Mucosa of rectum (tissue), 2 donors: ENCODE data around the gene LRRC10B.

Experiments used
- H3K27ac ChIP-seq, 2 donors: one replicate each; pipeline ENCODE4 v1.7.0; 2013; ENCODE audit warnings: inconsistent platforms in 2 of 2, low read depth in 2 of 2, low read length in 2 of 2
- H3K27me3 ChIP-seq, 2 donors: one replicate each; pipeline ENCODE4 v1.7.0; 2013; ENCODE audit warnings: low read length in 2 of 2; ENCODE audit not compliant: control insufficient read depth in 2 of 2, insufficient read depth in 2 of 2
- H3K36me3 ChIP-seq, 2 donors: one replicate each; pipeline ENCODE4 v1.7.0; 2013; ENCODE audit warnings: low read length in 2 of 2; ENCODE audit not compliant: control insufficient read depth in 2 of 2, insufficient read depth in 2 of 2
- H3K4me1 ChIP-seq, 2 donors: one replicate each; pipeline ENCODE4 v1.7.0; 2013; ENCODE audit warnings: low read length in 2 of 2, mild to moderate bottlenecking in 1 of 2; ENCODE audit not compliant: control insufficient read depth in 2 of 2, insufficient read depth in 2 of 2
- H3K4me3 ChIP-seq, 2 donors: one replicate each; pipeline ENCODE4 v1.7.0; 2013; ENCODE audit warnings: low read length in 2 of 2
- H3K9ac ChIP-seq, 2 donors: one replicate each; pipeline ENCODE4 v1.7.0; 2013; ENCODE audit warnings: low read length in 2 of 2, low read depth in 1 of 2, mild to moderate bottlenecking in 1 of 2
- H3K9me3 ChIP-seq, 2 donors: one replicate each; pipeline ENCODE4 v1.7.0; 2013; ENCODE audit warnings: low read length in 2 of 2; ENCODE audit not compliant: control insufficient read depth in 2 of 2
- donor health status: healthy.
- donor health status: Normal muscosa, but diverticular disease.

Gene LRRC10B

GRCh38 chr11:61544466-61544865, 35.9 kb downstream of the LRRC10B start:
- Histone ChIP-seq H3K4me1 (peaks cover 0 to 4% of the 10 kb centered on the region in 2 donors), H3K9me3 (no peaks in the 10 kb centered on the region), H3K27ac (no peak overlapping the region), H3K27me3 (no peaks in the 10 kb centered on the region), H3K36me3 (no peaks in the 10 kb centered on the region), H3K9ac (no peak overlapping the region), H3K4me3 (no peak overlapping the region)

- H3K27me3 ChIP-seq = no peaks in the 10 kb centered on the region
- no peaks in the 10 kb centered on the region for H3K36me3 ChIP-seq
- no peak overlapping the region for H3K4me3 ChIP-seq
- no peaks in the 10 kb centered on the region for H3K9me3 ChIP-seq
- H3K9ac ChIP-seq = no peak overlapping the region
- no peak overlapping the region for H3K27ac ChIP-seq
- H3K4me1 ChIP-seq = peaks cover 0 to 4% of the 10 kb centered on the region in 2 donors
Observed at GRCh38 chr11:61545341-61545740, 36.8 kb downstream of the LRRC10B start.

GRCh38 chr11:61545921-61546320, 37.4 kb downstream of the LRRC10B start:
- Histone ChIP-seq H3K4me3 (no peak overlapping the region), H3K9me3 (no peaks in the 10 kb centered on the region), H3K27me3 (no peaks in the 10 kb centered on the region), H3K36me3 (no peaks in the 10 kb centered on the region), H3K9ac (no peak overlapping the region), H3K4me1 (peaks cover 0 to 4% of the 10 kb centered on the region in 2 donors), H3K27ac (no peak overlapping the region)

- no peaks in the 10 kb centered on the region for H3K36me3 ChIP-seq
- peaks cover 0 to 3% of the 10 kb centered on the region in 2 donors for H3K4me1 ChIP-seq
- no peak overlapping the region for H3K4me3 ChIP-seq
- H3K9me3 ChIP-seq = no peaks in the 10 kb centered on the region
- H3K27me3 ChIP-seq = no peaks in the 10 kb centered on the region
- no peak overlapping the region for H3K9ac ChIP-seq
- no peak overlapping the region for H3K27ac ChIP-seq
Observed at GRCh38 chr11:61546663-61547062, 38.1 kb downstream of the LRRC10B start.

- H3K4me1 ChIP-seq = no peaks in the 10 kb centered on the region
- no peak overlapping the region for H3K9ac ChIP-seq
- H3K36me3 ChIP-seq = no peaks in the 10 kb centered on the region
- H3K27me3 ChIP-seq = no peaks in the 10 kb centered on the region
- no peak overlapping the region for H3K4me3 ChIP-seq
- H3K9me3 ChIP-seq = no peaks in the 10 kb centered on the region
- no peak overlapping the region for H3K27ac ChIP-seq
Observed at GRCh38 chr11:61547246-61547645, 38.7 kb downstream of the LRRC10B start.

- Histone ChIP-seq H3K27ac (no peak overlapping the region), H3K4me3 (no peak overlapping the region), H3K27me3 (peaks cover 1 to 6% of the 10 kb centered on the region in 2 donors), H3K36me3 (no peaks in the 10 kb centered on the region), H3K9me3 (no peaks in the 10 kb centered on the region), H3K4me1 (peaks cover 0 to 7% of the 10 kb centered on the region in 2 donors), H3K9ac (no peak overlapping the region)
Observed at GRCh38 chr11:61549177-61549576, 40.6 kb downstream of the LRRC10B start.

- H3K4me3 ChIP-seq = no peak overlapping the region
- H3K27ac ChIP-seq = no peak overlapping the region
- peaks cover 0 to 9% of the 10 kb centered on the region in 2 donors for H3K4me1 ChIP-seq
- H3K9ac ChIP-seq = no peak overlapping the region
- H3K9me3 ChIP-seq = no peaks in the 10 kb centered on the region
- H3K27me3 ChIP-seq = peaks cover 8 to 13% of the 10 kb centered on the region in 2 donors
- no peaks in the 10 kb centered on the region for H3K36me3 ChIP-seq
Observed at GRCh38 chr11:61549662-61550568, 41.4 kb downstream of the LRRC10B start.

GRCh38 chr11:61550665-61551227, 42.2 kb downstream of the LRRC10B start:
- H3K27me3 ChIP-seq = peaks cover 16 to 17% of the 10 kb centered on the region in 2 donors
- H3K4me3 ChIP-seq = no peak overlapping the region
- H3K9me3 ChIP-seq = no peaks in the 10 kb centered on the region
- no peaks in the 10 kb centered on the region for H3K36me3 ChIP-seq
- H3K27ac ChIP-seq = no peak overlapping the region
- no peak overlapping the region for H3K9ac ChIP-seq
- peaks cover 0 to 9% of the 10 kb centered on the region in 2 donors for H3K4me1 ChIP-seq

GRCh38 chr11:61551634-61552033, 43.1 kb downstream of the LRRC10B start:
- no peaks in the 10 kb centered on the region for H3K36me3 ChIP-seq
- no peak overlapping the region for H3K9ac ChIP-seq
- H3K4me1 ChIP-seq = peaks cover 0 to 9% of the 10 kb centered on the region in 2 donors
- H3K4me3 ChIP-seq = no peak overlapping the region
- H3K27me3 ChIP-seq = peaks cover 22 to 25% of the 10 kb centered on the region in 2 donors
- no peak overlapping the region for H3K27ac ChIP-seq
- no peaks in the 10 kb centered on the region for H3K9me3 ChIP-seq

- H3K27me3 ChIP-seq = peaks cover 24 to 26% of the 10 kb centered on the region in 2 donors
- H3K4me1 ChIP-seq = peaks cover 0 to 9% of the 10 kb centered on the region in 2 donors
- H3K9ac ChIP-seq = no peak overlapping the region
- no peak overlapping the region for H3K4me3 ChIP-seq
- no peak overlapping the region for H3K27ac ChIP-seq
- no peaks in the 10 kb centered on the region for H3K9me3 ChIP-seq
- H3K36me3 ChIP-seq = no peaks in the 10 kb centered on the region
Observed at GRCh38 chr11:61552108-61552635, 43.6 kb downstream of the LRRC10B start.
